GM08714 (cell line): ENCODE measurements around the gene KIF21A.

Source experiments
- H3K4me3 ChIP-seq: fragments of 200-500 bp; sonication (Bioruptor generic); 2 replicates; pipeline ENCODE4 v1.5.1; 2014; ENCODE audit warnings: mild to moderate bottlenecking, low read length, inconsistent platforms
- ZNF274 ChIP-seq: IDR thresholded peaks from 2 replicates; pipeline ENCODE4 v1.6.1; 2012; ENCODE audit warnings: mild to moderate bottlenecking, low read depth, low read length

KIF21A gene

DNA sequence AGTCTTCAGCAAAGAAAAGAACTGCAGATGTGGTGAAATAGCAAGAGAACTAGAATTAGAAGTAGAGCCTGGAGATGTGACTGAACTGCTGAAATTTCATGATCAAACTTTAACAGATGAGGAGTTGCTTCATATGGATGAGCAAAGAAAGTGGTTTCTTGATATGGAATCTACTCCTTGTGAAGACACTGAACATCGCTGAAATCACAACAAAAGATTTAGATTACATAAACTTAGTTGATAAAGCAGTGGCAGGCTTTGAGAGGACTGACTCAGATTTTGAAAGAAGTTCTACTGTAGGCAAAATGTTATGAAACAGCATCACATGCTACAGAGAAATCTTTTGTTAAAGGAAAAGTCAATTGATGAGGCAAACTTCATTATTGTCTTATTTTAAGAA is 175.0 kb downstream of the KIF21A start:
- no peak for TF ChIP-seq ZNF274
- no peak overlapping the region for H3K4me3 ChIP-seq

DNA sequence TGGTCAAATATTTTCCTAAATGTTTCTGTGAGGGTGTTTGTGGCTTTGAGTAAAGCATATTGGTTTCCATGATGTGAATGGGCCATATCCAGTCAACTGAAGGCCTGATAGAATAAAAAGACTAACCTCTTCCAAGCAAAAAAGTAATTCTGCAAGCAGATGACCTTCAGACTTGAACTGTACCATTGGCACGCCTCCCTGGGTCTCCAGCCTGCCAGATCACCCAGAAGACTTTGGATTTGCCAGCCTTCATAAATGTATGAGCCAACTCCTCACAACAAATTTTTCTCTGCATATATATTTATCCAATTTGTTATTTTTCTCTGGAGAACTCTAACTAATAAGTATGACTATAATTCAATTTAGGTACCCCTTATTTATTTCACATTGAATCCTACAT is 190.3 kb downstream of the KIF21A start:
- TF ChIP-seq ZNF274 = no peak
- no peak overlapping the region for H3K4me3 ChIP-seq
